ENCODE measurements around the gene CDH16. TPM values are rescaled to one million over a fixed set of nuclear protein-coding genes. Genes with fewer than 3 reads are reported as not detected.

CDH16 gene
- total RNA-seq, 4 donors from 2014 or later, result 0.20 to 2.4 (median 1.8) TPM; not detected in 1

- intact Hi-C loops (cut with DNase I; ENCODE audit: low total_unique reads), result loop anchor here (10.0 kb wide), 1 partner anchor 135 kb away; no protein-coding TSS in a partner anchor
- no peaks in the 10 kb centered on the region for H3K36me3 ChIP-seq
- no peak for TF ChIP-seq POLR2AphosphoS5 (IDR thresholded peaks at IDR 0.05)
- no peak for TF ChIP-seq CTCF (IDR thresholded peaks at IDR 0.05)
- no peak for TF ChIP-seq EP300 (IDR thresholded peaks at IDR 0.05; ENCODE audit: low read depth)
- no peak for TF ChIP-seq POLR2A (IDR thresholded peaks at IDR 0.05)
- H3K9me3 ChIP-seq, result no peaks in the 10 kb centered on the region
- no peaks in the 10 kb centered on the region for H3K27me3 ChIP-seq
- in situ Hi-C loops (cut with MboI; ENCODE audit: low pct_ligation_motif_present in 1 of 4, low pct_unique_long_range_greater_than_20kb in 1 of 4, low sequenced_read_pairs in 3 of 4), result loop anchor here (25.0 kb wide), 1 partner anchor 447 kb away; no protein-coding TSS in a partner anchor
- no peak for DNase-seq
- H3K4me3 ChIP-seq, result no peak overlapping the region
- H3K27ac ChIP-seq, result no peak overlapping the region
- WGBS, 2 donors (ENCODE audit: low coverage in 1 of 2), result 88% methylated on average over 3 of the region's 3 CpGs; no CpG with 5 or more reads in 1 of the 2 donors
- H3K4me1 ChIP-seq, result peaks cover 0 to 3% (median 0%) of the 10 kb centered on the region in 4 donors
These were observed 59.2 kb downstream of the CDH16 start for GRCh38 chr16:66859397-66860068.

DNA sequence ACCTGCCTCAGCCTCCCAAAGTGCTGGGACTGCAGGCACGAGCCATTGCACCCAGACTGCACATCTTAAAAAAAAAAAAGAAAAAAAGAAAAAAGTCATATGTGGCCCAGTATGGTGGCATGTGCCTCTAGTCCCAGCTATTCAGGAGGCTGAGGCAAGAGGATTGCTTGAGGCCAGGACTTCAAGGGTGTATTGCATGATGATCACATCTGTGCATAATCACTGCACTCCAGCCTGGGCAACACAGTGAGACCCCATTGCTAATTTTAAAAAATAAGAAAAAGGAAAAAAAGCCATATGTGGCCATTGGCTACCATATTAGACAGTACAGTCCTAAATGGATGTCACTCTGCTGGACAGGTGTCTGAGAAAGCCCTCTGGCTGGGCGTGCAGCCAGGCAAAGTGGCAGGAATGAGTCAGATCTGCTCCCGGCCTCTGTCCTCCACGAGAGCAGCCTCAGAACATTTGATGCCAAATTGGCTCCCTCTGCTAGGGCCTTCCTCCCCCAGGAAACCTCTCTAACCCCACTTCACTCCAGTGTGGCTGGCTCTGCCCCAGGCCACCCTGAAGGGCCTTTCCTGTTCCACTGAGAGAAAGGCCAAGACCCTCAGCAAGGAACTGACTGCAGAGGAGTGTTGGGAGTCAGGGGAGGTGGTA lies 59.8 kb downstream of the CDH16 start:
- peaks cover 0 to 3% (median 0%) of the 10 kb centered on the region in 4 donors for H3K4me1 ChIP-seq
- H3K27ac ChIP-seq, result no peak overlapping the region
- no peak for DNase-seq
- in situ Hi-C loops (cut with MboI; ENCODE audit: low pct_ligation_motif_present in 1 of 4, low pct_unique_long_range_greater_than_20kb in 1 of 4, low sequenced_read_pairs in 3 of 4) (loop anchor here (25.0 kb wide), 1 partner anchor 447 kb away; no protein-coding TSS in a partner anchor), intact Hi-C loops (cut with DNase I; ENCODE audit: low total_unique reads) (no loop called here)
- H3K9me3 ChIP-seq, result no peaks in the 10 kb centered on the region
- no peaks in the 10 kb centered on the region for H3K27me3 ChIP-seq
- 38 to 48% methylated on average over 3 to 4 of the region's 4 CpGs for WGBS, 2 donors (ENCODE audit: low coverage in 1 of 2)
- H3K36me3 ChIP-seq, result no peaks in the 10 kb centered on the region
- TF ChIP-seq POLR2A (IDR thresholded peaks at IDR 0.05), result no peak
- no peak for TF ChIP-seq EP300 (IDR thresholded peaks at IDR 0.05; ENCODE audit: low read depth)
- TF ChIP-seq CTCF (IDR thresholded peaks at IDR 0.05), result no peak
- H3K4me3 ChIP-seq, result no peak overlapping the region

Other genes with a start within 250 kb of the CDH16 start
- 100 to 1,000 TPM in 3 of 4 donors, 10 to 100 TPM in 1; 77.0 to 167 (median 163) TPM for gene CMTM4, start 222.1 kb downstream of the CDH16 start, total RNA-seq
- 100 to 1,000 TPM; 199 to 393 (median 284) TPM for gene DYNC1LI2, start 167.3 kb downstream of the CDH16 start, total RNA-seq
- gene TERB1, start 117.3 kb downstream of the CDH16 start, total RNA-seq, result under 1 TPM in 1 of 4 donors, not detected in 3; 0.32 TPM
- 10 to 100 TPM; 25.3 to 45.1 (median 32.1) TPM for gene NAE1, start 87.9 kb downstream of the CDH16 start, total RNA-seq
- 100 to 1,000 TPM; 107 to 237 (median 152) TPM for gene CA7, start 74.5 kb downstream of the CDH16 start, total RNA-seq
- 10 to 100 TPM in 2 of 4 donors, 1 to 10 TPM in 2; 4.9 to 36.2 (median 11.5) TPM for gene PDP2, start 38.4 kb downstream of the CDH16 start, total RNA-seq
- 10 to 100 TPM in 1 of 4 donors, 1 to 10 TPM in 2, not detected in 1; 3.5 to 15.3 (median 4.2) TPM for gene RRAD, start 6.7 kb upstream of the CDH16 start, total RNA-seq
- 10 to 100 TPM; 15.3 to 93.8 (median 51.6) TPM for gene CIAO2B, start 15.5 kb upstream of the CDH16 start, total RNA-seq
- 1,000 to 10,000 TPM in 2 of 4 donors, 100 to 1,000 TPM in 2; 462 to 1,338 (median 921) TPM for gene CES2, start 16.6 kb upstream of the CDH16 start, total RNA-seq
- 100 to 1,000 TPM; 247 to 616 (median 291) TPM for gene CES3, start 42.4 kb upstream of the CDH16 start, total RNA-seq
- 10 to 100 TPM in 3 of 4 donors, 1 to 10 TPM in 1; 9.7 to 24.7 (median 15.7) TPM for gene CES4A, start 69.7 kb upstream of the CDH16 start, total RNA-seq
- 100 to 1,000 TPM in 1 of 4 donors, 10 to 100 TPM in 3; 19.7 to 106 (median 33.1) TPM for gene CBFB, start 110.3 kb upstream of the CDH16 start, total RNA-seq
- gene PHAF1, start 191.1 kb upstream of the CDH16 start, total RNA-seq, result 10 to 100 TPM; 13.3 to 23.8 (median 17.7) TPM
- gene B3GNT9, start 232.1 kb upstream of the CDH16 start, total RNA-seq, result 10 to 100 TPM in 1 of 4 donors, 1 to 10 TPM in 3; 1.5 to 69.1 (median 5.5) TPM
- 10 to 100 TPM; 32.2 to 74.8 (median 42.0) TPM for gene TRADD, start 241.0 kb upstream of the CDH16 start, total RNA-seq
- gene FBXL8, start 241.1 kb upstream of the CDH16 start, total RNA-seq, result 10 to 100 TPM; 30.0 to 91.1 (median 55.1) TPM
- gene HSF4, start 245.9 kb upstream of the CDH16 start, total RNA-seq, result 100 to 1,000 TPM in 1 of 4 donors, 10 to 100 TPM in 3; 29.5 to 136 (median 76.6) TPM